GM18520 (cell line): Measurements from ENCODE around the gene ZBTB32.

Source experiments
- ATAC-seq: cut with Tn5 transposase; IDR thresholded peaks from one replicate; pipeline ENCODE4 v1.9.1; 2021; ENCODE audit not compliant: unreplicated experiment

ZBTB32 gene

GRCh38 chr19:35693835-35694599 lies 10.3 kb upstream of the ZBTB32 start:
- peak; percentile 88 for ATAC-seq

GRCh38 chr19:35695895-35696422 lies 8.4 kb upstream of the ZBTB32 start:
- no peak for ATAC-seq

- ATAC-seq = no peak
Observed at GRCh38 chr19:35696835-35697234, 7.5 kb upstream of the ZBTB32 start.

- ATAC-seq = peak; percentile 98
Observed at GRCh38 chr19:35702223-35703012, 1.9 kb upstream of the ZBTB32 start.

- ATAC-seq = no peak
Observed at GRCh38 chr19:35703343-35703742, 1.0 kb upstream of the ZBTB32 start.

GRCh38 chr19:35708391-35708790 lies 4.0 kb downstream of the ZBTB32 start:
- no peak for ATAC-seq

- peak; percentile 23 for ATAC-seq
Observed at GRCh38 chr19:35710784-35711723, 6.7 kb downstream of the ZBTB32 start.

- ATAC-seq = no peak
Observed at GRCh38 chr19:35712567-35713505, 8.5 kb downstream of the ZBTB32 start.

GRCh38 chr19:35713506-35713850 lies 9.1 kb downstream of the ZBTB32 start:
- ATAC-seq = no peak

- ATAC-seq = no peak
Observed at GRCh38 chr19:35713904-35714495, 9.6 kb downstream of the ZBTB32 start.

GRCh38 chr19:35714601-35715354 lies 10.4 kb downstream of the ZBTB32 start:
- ATAC-seq = no peak

GRCh38 chr19:35715355-35715809 lies 11.0 kb downstream of the ZBTB32 start:
- no peak for ATAC-seq

GRCh38 chr19:35715981-35716800 lies 11.8 kb downstream of the ZBTB32 start:
- no peak for ATAC-seq

GRCh38 chr19:35716801-35717664 lies 12.7 kb downstream of the ZBTB32 start:
- peak; percentile 42 for ATAC-seq

GRCh38 chr19:35717665-35718344 lies 13.4 kb downstream of the ZBTB32 start, which contains the start of gene KMT2B:
Gene KMT2B, plus strand, starts transcription at chr19:35718003. Its CDS starts 16 bp downstream, at chr19:35718019.
- no peak for ATAC-seq

- no peak for ATAC-seq
Observed at GRCh38 chr19:35718345-35719041, 14.1 kb downstream of the ZBTB32 start.
